ENCODE data around the gene MAP4.

DNA sequence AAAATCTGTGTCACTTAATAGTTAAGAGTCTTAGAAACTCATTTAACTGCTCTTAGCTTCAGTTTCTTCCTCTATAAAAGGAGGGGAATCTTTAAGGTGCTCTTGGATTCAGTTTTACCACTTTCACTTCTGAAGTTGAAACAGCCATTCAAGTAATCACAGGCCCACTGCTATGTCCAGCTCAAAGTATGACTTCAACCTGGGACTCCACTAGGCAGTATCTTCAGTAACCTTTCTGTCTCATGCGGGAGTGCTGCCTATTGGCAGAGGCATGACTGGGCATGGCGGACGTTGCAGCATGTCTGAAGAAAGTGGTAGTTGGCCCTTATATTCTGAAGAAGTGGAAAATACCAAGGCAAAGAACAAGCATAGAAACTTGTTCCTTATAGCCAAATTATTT is 121.0 kb downstream of the MAP4 start:
- TF ChIP-seq, protein P1, sequence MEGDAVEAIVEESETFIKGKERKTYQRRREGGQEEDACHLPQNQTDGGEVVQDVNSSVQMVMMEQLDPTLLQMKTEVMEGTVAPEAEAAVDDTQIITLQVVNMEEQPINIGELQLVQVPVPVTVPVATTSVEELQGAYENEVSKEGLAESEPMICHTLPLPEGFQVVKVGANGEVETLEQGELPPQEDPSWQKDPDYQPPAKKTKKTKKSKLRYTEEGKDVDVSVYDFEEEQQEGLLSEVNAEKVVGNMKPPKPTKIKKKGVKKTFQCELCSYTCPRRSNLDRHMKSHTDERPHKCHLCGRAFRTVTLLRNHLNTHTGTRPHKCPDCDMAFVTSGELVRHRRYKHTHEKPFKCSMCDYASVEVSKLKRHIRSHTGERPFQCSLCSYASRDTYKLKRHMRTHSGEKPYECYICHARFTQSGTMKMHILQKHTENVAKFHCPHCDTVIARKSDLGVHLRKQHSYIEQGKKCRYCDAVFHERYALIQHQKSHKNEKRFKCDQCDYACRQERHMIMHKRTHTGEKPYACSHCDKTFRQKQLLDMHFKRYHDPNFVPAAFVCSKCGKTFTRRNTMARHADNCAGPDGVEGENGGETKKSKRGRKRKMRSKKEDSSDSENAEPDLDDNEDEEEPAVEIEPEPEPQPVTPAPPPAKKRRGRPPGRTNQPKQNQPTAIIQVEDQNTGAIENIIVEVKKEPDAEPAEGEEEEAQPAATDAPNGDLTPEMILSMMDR (IDR thresholded peaks at IDR 0.05), result no peak
- TF ChIP-seq POLR2A (IDR thresholded peaks at IDR 0.05), result no peak

Measured in Peyer's patch (tissue), 4 donors.